K562 (cell line): Measurements from ENCODE around the gene MYH9. TPM values are rescaled to one million over a fixed set of nuclear protein-coding genes. Genes with fewer than 3 reads are reported as not detected.

Experiments
- ELF1 ChIP-seq: fragments of 200-800 bp; sonication (Bioruptor generic); IDR thresholded peaks from 2 replicates; pipeline ENCODE4 v1.6.1; 2016; ENCODE audit warnings: missing genetic modification characterization, missing compliant biosample characterization
- RAD51 ChIP-seq: fragments of 450-650 bp; IDR thresholded peaks from 2 replicates; pipeline ENCODE4 v1.7.1; 2016; ENCODE audit warnings: low read depth, mild to moderate bottlenecking, borderline replicate concordance
- SAFB ChIP-seq: fragments of 200-400 bp; formaldehyde crosslinking; IDR thresholded peaks from 2 replicates; pipeline ENCODE4 v1.6.1; 2017; ENCODE audit warnings: low read depth, low read length, borderline replicate concordance
- ZNF318 ChIP-seq, 2 experiments: fragments of 450-650 bp; IDR thresholded peaks; 2 replicates each; pipeline ENCODE4 v1.6.1; 2016; ENCODE audit warnings: mild to moderate bottlenecking in 2 of 2, borderline replicate concordance in 1 of 2, low read depth in 1 of 2, moderate library complexity in 1 of 2
- polyA plus RNA-seq, 8 experiments: library from polyadenylated mRNA; depleted of rRNA in 4 of 8; stranded (reverse) in 5 of 8; unstranded in 3 of 8; fragments of >200 nt; fragmentation: Nextera tagmentation in 2 of 8; fragmentation: Illumina TruSeq in 1 of 8; extraction: Ambion mirVana in 2 of 8; extraction: Trizol in 1 of 8; gene quantifications; 2 replicates each; pipeline versions ENCODE4 v1.2.1 to v1.2.3, GENCODE V29; 2011 to 2014; ENCODE audit warnings: inconsistent platforms in 1 of 8, missing spikeins in 1 of 8
- total RNA-seq, 7 experiments: library from RNA; depleted of rRNA in 6 of 7; stranded (reverse); fragments of >200 nt in 6 of 7; fragmentation: Illumina TruSeq in 2 of 7; extraction: Trizol in 2 of 7; gene quantifications; 2 replicates each; pipeline versions ENCODE4 v1.2.1 to v1.2.3, GENCODE V29; 2011 to 2021; ENCODE audit warnings: low replicate concordance in 1 of 7
- TF ChIP-seq, protein P1 (sequence below): IDR thresholded peaks from 2 replicates; pipeline ENCODE4 v1.6.1; 2016; ENCODE audit warnings: missing genetic modification characterization, missing compliant biosample characterization
- TF ChIP-seq, protein P2 (sequence below): sonication (generic); formaldehyde crosslinking; IDR thresholded peaks from 2 replicates; pipeline ENCODE4 v1.8.1; 2023; ENCODE audit warnings: mild to moderate bottlenecking, missing genetic modification reagents
- TF ChIP-seq, protein P3 (sequence below): fragments of 200-800 bp; sonication (Bioruptor generic); IDR thresholded peaks from 2 replicates; pipeline ENCODE4 v1.6.1; 2016; ENCODE audit warnings: missing genetic modification characterization, missing compliant biosample characterization

The MYH9 gene
- total and polyA plus RNA-seq, 9 of the 15 experiments (the other 6 are each of a cell fraction or from before 2014, with no cell fraction given): 0.71 to 111 (median 24.6) TPM

- TF ChIP-seq ZNF318 (IDR thresholded peaks at IDR 0.05; ENCODE audit: borderline replicate concordance in 1 of 2, low read depth in 1 of 2): no peak
- TF ChIP-seq RAD51: no peak
- TF ChIP-seq, protein P1, sequence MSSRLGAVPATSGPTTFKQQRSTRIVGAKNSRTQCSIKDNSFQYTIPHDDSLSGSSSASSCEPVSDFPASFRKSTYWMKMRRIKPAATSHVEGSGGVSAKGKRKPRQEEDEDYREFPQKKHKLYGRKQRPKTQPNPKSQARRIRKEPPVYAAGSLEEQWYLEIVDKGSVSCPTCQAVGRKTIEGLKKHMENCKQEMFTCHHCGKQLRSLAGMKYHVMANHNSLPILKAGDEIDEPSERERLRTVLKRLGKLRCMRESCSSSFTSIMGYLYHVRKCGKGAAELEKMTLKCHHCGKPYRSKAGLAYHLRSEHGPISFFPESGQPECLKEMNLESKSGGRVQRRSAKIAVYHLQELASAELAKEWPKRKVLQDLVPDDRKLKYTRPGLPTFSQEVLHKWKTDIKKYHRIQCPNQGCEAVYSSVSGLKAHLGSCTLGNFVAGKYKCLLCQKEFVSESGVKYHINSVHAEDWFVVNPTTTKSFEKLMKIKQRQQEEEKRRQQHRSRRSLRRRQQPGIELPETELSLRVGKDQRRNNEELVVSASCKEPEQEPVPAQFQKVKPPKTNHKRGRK: no peak
- TF ChIP-seq, protein P2, sequence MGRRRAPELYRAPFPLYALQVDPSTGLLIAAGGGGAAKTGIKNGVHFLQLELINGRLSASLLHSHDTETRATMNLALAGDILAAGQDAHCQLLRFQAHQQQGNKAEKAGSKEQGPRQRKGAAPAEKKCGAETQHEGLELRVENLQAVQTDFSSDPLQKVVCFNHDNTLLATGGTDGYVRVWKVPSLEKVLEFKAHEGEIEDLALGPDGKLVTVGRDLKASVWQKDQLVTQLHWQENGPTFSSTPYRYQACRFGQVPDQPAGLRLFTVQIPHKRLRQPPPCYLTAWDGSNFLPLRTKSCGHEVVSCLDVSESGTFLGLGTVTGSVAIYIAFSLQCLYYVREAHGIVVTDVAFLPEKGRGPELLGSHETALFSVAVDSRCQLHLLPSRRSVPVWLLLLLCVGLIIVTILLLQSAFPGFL (CRISPR knock-in tag): no peak
- TF ChIP-seq, protein P3, sequence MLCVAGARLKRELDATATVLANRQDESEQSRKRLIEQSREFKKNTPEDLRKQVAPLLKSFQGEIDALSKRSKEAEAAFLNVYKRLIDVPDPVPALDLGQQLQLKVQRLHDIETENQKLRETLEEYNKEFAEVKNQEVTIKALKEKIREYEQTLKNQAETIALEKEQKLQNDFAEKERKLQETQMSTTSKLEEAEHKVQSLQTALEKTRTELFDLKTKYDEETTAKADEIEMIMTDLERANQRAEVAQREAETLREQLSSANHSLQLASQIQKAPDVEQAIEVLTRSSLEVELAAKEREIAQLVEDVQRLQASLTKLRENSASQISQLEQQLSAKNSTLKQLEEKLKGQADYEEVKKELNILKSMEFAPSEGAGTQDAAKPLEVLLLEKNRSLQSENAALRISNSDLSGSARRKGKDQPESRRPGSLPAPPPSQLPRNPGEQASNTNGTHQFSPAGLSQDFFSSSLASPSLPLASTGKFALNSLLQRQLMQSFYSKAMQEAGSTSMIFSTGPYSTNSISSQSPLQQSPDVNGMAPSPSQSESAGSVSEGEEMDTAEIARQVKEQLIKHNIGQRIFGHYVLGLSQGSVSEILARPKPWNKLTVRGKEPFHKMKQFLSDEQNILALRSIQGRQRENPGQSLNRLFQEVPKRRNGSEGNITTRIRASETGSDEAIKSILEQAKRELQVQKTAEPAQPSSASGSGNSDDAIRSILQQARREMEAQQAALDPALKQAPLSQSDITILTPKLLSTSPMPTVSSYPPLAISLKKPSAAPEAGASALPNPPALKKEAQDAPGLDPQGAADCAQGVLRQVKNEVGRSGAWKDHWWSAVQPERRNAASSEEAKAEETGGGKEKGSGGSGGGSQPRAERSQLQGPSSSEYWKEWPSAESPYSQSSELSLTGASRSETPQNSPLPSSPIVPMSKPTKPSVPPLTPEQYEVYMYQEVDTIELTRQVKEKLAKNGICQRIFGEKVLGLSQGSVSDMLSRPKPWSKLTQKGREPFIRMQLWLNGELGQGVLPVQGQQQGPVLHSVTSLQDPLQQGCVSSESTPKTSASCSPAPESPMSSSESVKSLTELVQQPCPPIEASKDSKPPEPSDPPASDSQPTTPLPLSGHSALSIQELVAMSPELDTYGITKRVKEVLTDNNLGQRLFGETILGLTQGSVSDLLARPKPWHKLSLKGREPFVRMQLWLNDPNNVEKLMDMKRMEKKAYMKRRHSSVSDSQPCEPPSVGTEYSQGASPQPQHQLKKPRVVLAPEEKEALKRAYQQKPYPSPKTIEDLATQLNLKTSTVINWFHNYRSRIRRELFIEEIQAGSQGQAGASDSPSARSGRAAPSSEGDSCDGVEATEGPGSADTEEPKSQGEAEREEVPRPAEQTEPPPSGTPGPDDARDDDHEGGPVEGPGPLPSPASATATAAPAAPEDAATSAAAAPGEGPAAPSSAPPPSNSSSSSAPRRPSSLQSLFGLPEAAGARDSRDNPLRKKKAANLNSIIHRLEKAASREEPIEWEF: no peak
- no peak for TF ChIP-seq SAFB
- TF ChIP-seq ELF1 (tag): peak; percentile 14; the same call in 1 of the 2 replicates
Measured at GRCh38 chr22:36387959-36388726, at the start of gene MYH9 (continued).
